GM10266 (cell line): Measurements from ENCODE around the gene TRERF1.
A peak's percentile ranks its signal among the peaks of the same experiment; 100 is the strongest.

Experiments used
- DNase-seq: peaks from one replicate; pipeline ENCODE4 v3.0.0; 2012; ENCODE audit errors: extremely low spot score
- TF ChIP-seq, protein P1 (sequence below): IDR thresholded peaks from 2 replicates; pipeline ENCODE4 v1.5.1; 2012; ENCODE audit warnings: mild to moderate bottlenecking, low read depth; ENCODE audit not compliant: control insufficient read depth, insufficient read depth; ENCODE audit errors: missing control alignments

TRERF1 gene

DNA sequence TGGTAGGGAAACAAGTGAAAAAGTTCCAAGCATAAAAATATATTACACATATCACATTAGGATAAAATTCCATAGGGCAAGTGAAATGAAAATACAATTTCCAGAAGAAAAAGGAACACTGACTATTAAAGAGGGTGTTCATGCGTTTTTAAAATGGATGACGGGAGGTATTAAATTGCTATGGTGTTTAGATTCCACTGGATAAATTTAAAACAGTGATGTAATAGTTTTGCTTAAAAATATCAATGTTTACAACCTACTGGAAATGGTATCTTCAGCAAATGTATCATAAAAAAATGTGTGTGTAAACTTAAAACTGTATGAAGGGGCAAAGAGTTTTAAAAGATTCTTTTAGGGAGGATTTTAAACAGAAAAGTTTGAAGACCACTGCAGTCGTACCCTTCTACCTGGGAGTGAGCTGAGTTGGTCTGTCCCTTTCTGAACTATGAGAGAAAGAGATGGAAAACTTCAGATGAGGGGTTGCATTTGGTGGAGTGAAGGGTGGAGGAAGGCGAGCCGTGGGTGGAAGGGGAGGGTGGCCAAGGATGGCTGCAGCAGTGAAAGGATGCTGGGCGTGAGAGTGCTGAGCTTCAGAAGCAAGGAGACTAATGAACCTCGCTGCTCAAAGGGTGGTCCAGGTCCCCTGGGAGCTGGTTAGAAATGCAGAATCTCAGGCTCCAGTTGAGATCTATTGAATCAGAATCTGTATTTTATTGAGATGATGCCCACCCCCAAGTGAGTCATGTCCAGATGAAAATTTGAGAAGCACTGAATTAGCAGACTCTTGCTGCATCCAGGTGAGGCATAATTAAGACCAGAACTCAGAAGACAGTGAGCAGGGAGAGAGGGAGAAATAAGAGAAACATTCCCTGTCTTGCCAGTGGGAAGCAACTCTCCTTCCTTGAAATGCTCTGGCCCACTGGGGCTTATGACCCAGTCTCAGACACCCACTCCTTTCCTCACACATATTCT lies 179.6 kb downstream of the TRERF1 start:
- no peak for DNase-seq
- TF ChIP-seq, protein P1, sequence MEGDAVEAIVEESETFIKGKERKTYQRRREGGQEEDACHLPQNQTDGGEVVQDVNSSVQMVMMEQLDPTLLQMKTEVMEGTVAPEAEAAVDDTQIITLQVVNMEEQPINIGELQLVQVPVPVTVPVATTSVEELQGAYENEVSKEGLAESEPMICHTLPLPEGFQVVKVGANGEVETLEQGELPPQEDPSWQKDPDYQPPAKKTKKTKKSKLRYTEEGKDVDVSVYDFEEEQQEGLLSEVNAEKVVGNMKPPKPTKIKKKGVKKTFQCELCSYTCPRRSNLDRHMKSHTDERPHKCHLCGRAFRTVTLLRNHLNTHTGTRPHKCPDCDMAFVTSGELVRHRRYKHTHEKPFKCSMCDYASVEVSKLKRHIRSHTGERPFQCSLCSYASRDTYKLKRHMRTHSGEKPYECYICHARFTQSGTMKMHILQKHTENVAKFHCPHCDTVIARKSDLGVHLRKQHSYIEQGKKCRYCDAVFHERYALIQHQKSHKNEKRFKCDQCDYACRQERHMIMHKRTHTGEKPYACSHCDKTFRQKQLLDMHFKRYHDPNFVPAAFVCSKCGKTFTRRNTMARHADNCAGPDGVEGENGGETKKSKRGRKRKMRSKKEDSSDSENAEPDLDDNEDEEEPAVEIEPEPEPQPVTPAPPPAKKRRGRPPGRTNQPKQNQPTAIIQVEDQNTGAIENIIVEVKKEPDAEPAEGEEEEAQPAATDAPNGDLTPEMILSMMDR: no peak

DNA sequence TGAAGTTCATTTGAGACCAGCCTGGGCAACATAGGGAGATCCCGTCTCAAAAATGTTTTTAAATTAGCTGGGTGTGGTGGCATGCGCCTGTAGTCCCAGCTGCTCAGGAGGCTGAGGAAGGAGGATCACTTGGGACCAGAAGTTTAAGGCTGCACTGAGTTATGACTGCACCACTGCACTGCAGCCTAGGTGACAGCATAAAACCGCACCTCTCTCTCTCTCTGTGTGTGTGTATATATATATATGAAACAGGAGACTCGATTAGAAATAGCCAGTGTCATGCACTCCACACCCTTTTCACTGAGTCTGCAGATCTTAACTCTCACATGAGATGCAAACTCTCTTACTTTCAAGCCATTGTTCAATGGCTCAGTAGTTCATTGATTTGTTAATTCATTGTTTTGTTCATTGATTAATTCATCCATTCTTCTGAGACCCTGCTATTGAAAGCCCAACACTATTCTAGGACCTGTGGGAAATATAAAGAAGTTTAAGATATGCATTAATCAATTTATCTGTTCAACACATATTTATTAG lies 181.7 kb downstream of the TRERF1 start:
- TF ChIP-seq, protein P1: no peak
- no peak for DNase-seq

DNA sequence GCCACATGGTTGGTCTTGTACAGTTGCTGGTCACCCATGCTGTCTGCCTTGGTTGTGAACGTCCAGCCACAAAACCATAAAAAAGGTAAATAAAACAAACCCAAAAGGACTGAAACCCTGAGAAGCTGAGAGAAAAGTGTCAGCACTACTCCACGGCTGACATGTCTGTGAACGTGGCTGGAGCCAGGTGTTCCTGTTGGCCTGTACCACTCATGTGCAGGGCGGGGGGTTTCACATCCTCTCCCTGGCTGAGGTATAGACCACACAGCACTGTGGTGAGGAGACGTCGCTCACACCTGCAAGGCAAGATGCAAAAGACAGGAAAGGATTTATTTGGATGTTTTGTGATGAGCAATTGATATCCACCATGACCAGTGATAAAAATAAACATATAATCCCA lies 182.2 kb downstream of the TRERF1 start:
- peak; percentile 77 for DNase-seq
- TF ChIP-seq, protein P1: no peak

DNA sequence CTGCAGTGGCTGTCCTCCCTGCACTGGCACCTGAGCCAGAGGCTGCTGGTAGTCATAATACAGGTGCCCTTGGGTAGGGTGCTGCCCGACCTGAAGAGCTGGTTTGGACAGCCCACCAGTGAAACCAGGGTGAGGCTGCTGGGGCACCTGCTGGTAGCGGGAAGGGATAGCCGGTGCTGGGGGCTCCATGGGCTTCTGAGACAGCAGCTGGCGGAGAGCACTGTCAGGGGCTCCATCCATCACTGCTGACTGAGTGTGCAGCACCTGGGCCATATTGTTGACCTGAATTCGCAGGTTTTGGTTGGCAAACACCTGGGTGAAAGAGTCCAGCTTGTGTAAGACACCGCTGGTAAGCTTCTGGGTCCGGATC lies 182.9 kb downstream of the TRERF1 start:
- DNase-seq: no peak
- TF ChIP-seq, protein P1: no peak

DNA sequence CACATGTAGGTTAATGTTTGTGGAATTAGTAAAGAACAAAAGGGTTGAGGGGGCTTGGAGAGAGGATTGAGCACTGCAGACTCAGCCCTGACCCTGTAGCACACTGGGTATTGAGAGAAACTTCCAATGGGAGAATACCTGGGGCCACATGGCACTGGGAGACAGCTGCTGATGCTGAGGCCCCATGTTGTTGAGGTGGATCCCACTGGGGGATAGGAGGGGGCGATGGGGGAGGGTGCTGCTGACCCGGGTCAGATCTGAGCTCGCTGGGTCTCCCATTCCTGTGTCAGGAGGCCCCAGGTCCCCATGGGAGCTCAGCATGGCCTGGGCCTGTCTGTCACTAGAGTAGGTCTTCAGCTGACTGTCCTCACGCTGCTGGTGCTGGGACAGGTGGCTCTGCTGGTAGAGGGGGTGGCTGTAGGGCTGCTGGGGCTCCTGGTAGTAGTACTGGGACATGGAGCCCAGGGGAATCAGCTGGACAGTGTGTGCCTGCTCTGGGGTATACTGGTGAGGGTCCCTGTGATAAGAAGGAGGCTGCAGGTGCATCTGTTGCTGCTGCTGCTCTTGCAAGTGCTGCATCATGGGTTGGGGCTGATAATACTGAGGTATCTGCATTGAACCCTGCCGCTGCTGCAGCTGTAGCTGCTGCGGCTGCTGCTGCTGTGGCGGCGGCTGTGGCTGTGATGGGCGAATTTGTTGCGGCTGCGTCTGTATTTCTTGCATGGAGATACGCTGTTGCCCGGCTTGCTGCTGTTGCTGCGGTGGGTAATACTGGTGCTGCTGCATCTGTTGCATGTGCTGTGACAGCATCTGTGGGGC lies 183.5 kb downstream of the TRERF1 start:
- DNase-seq: no peak
- TF ChIP-seq, protein P1: no peak

DNA sequence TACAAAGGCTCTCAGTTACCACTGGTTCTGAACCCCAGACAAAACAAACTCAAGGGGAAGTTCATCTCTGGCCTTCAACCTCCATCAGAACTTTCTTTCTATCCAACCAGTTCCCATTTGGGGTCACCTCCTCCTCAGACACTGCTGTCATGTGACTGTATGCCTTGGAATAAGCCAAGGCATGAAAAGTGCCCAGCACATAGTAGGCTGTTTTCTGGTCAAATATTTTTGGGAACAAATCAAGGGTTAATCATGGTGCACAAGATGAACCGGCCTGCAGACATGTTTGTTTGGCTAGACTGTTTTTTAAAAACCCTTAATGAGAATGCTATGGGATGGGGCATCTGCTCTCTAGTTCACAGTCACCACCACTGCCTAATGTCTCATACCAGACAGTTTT lies 185.2 kb downstream of the TRERF1 start:
- no peak for DNase-seq
- TF ChIP-seq, protein P1: no peak

DNA sequence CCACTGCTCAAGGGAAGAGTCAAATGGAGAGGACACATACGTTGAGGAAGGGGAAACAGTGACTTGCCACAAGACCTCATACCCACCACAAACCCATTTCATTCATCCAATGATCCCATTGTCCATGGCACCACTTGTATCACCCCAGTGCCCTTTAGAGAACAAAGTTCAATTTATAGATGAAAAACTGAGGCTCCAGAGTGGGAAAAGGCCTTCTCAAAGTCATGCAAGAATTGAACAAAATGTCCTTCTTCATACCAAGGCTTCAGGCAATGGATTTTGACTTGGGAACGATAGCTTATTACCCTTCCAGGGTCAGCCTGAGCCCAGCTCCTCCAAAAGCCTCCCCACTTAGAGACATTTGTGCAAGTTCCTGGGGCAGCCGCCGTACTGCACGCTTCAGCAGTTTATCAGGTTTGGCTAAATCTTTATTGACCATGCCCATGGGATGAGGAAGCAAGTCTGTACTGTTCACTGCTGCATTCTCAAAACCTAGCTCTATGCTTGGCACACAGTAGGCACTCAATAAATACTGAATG lies 186.8 kb downstream of the TRERF1 start:
- DNase-seq: no peak
- TF ChIP-seq, protein P1: no peak
